Endothelial cell (in vitro differentiated cells): ENCODE results near the gene NELL1. TPM values are rescaled to one million over a fixed set of nuclear protein-coding genes. Genes with fewer than 3 reads are reported as not detected.

Source experiments
- DNase-seq: peaks from one replicate; pipeline ENCODE4 v3.0.0; 2021; ENCODE audit warnings: low spot score
- H3K27ac Mint-ChIP-seq: one replicate; pipeline ENCODE4 v1.8.0; 2021; ENCODE audit warnings: mixed read lengths, inconsistent platforms; ENCODE audit not compliant: unreplicated experiment
- H3K27me3 Mint-ChIP-seq: one replicate; pipeline ENCODE4 v1.8.0; 2021; ENCODE audit warnings: mild to moderate bottlenecking, moderate library complexity, mixed read lengths, inconsistent platforms; ENCODE audit not compliant: unreplicated experiment
- H3K36me3 Mint-ChIP-seq: one replicate; pipeline ENCODE4 v1.8.0; 2021; ENCODE audit warnings: mild to moderate bottlenecking, low read depth, mixed read lengths, inconsistent platforms; ENCODE audit not compliant: unreplicated experiment
- H3K4me1 Mint-ChIP-seq: one replicate; pipeline ENCODE4 v1.8.0; 2021; ENCODE audit warnings: mild to moderate bottlenecking, mixed read lengths, inconsistent platforms; ENCODE audit not compliant: unreplicated experiment
- H3K4me3 Mint-ChIP-seq: one replicate; pipeline ENCODE4 v1.8.0; 2021; ENCODE audit warnings: mild to moderate bottlenecking, mixed read lengths, inconsistent platforms; ENCODE audit not compliant: unreplicated experiment
- H3K9me3 Mint-ChIP-seq: one replicate; pipeline ENCODE4 v1.8.0; 2021; ENCODE audit warnings: mixed read lengths, inconsistent platforms; ENCODE audit not compliant: unreplicated experiment
- total RNA-seq: library from RNA; stranded (reverse); fragmentation: NEBNext Ultra II Directional; extraction: Animal tissue kit (Norgen Biotek cat#: 25700); gene quantifications from one replicate; pipeline ENCODE4 v1.2.1, GENCODE V29; 2021; ENCODE audit not compliant: unreplicated experiment
- TF ChIP-seq, protein P1 (sequence below): fragments of 200-600 bp; sonication (generic); IDR thresholded peaks from one replicate; pipeline ENCODE4 v1.5.0; 2021; ENCODE audit warnings: antibody characterized with exemption; ENCODE audit not compliant: unreplicated experiment

NELL1 gene
- total RNA-seq, 1 donor from 2014 or later: 0.26 TPM

DNA sequence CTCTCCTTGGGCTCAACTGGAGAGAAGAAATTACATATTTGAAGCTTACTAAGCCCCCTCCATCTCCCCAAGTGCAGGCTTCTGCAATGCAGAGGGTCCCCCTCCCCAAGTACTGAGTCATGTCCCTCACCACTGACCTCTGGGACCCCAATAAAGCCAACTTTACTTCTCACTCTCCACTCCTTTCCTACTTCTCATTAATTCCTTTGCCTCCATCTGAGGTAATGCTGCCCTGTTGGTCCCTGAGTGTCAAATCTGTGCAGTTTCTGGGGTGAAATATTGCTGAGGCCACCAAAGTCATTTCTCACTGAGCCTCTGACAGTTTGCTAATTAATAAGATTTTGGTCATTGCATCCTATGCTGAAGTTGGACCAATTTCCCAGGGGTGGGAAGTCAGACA is 101.6 kb downstream of the NELL1 start:
- H3K27me3 Mint-ChIP-seq: peaks cover 3% of the 10 kb centered on the region
- TF ChIP-seq, protein P1, sequence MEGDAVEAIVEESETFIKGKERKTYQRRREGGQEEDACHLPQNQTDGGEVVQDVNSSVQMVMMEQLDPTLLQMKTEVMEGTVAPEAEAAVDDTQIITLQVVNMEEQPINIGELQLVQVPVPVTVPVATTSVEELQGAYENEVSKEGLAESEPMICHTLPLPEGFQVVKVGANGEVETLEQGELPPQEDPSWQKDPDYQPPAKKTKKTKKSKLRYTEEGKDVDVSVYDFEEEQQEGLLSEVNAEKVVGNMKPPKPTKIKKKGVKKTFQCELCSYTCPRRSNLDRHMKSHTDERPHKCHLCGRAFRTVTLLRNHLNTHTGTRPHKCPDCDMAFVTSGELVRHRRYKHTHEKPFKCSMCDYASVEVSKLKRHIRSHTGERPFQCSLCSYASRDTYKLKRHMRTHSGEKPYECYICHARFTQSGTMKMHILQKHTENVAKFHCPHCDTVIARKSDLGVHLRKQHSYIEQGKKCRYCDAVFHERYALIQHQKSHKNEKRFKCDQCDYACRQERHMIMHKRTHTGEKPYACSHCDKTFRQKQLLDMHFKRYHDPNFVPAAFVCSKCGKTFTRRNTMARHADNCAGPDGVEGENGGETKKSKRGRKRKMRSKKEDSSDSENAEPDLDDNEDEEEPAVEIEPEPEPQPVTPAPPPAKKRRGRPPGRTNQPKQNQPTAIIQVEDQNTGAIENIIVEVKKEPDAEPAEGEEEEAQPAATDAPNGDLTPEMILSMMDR: no peak
- H3K27ac Mint-ChIP-seq: no peak overlapping the region
- peaks cover 13% of the 10 kb centered on the region for H3K4me1 Mint-ChIP-seq
- no peak for DNase-seq
- H3K9me3 Mint-ChIP-seq: no peaks in the 10 kb centered on the region
- no peaks in the 10 kb centered on the region for H3K36me3 Mint-ChIP-seq
- H3K4me3 Mint-ChIP-seq: no peak overlapping the region

DNA sequence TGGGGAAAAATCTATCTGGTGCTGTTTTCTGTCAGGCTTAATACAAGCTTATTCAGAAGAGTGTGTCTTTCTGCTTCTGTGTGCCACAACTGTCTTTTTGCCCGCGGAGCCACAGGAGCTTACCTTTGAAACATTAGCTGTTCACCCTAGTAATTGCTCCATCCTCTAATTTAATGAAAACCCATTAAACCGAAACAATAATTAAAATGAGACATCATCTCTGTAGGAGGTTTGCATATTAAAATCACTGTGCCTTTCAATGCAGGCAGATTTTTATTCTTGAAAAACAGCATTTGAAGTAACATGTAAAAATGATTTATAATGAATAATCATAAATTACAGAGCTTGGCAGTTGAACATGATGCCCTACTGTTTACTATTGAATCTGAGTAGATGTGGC is 102.3 kb downstream of the NELL1 start:
- no peak for DNase-seq
- H3K27me3 Mint-ChIP-seq: peaks cover 3% of the 10 kb centered on the region
- H3K9me3 Mint-ChIP-seq: no peaks in the 10 kb centered on the region
- H3K4me3 Mint-ChIP-seq: no peak overlapping the region
- TF ChIP-seq, protein P1: no peak
- H3K36me3 Mint-ChIP-seq: no peaks in the 10 kb centered on the region
- H3K27ac Mint-ChIP-seq: no peak overlapping the region
- H3K4me1 Mint-ChIP-seq: peaks cover 13% of the 10 kb centered on the region

DNA sequence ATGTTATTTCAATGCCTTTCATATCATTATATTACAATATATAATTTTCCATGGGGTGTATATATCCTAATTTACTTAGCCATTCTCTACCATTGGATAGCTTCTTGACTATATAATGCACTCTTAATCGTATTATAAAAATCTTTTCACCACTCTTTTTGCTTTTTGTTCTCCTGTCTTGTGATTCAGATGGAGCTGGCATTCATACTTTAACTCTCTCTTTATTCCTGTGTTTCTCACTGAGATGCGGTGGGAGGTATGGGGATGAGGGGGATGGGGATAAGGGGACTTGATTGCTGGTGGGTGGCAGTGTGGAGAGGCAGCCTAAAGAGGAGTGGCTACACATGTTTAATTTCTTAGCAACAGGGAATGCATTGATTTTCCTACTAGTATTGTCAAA is 105.9 kb downstream of the NELL1 start:
- H3K36me3 Mint-ChIP-seq: no peaks in the 10 kb centered on the region
- H3K9me3 Mint-ChIP-seq: no peaks in the 10 kb centered on the region
- peaks cover 3% of the 10 kb centered on the region for H3K4me1 Mint-ChIP-seq
- no peak overlapping the region for H3K4me3 Mint-ChIP-seq
- H3K27me3 Mint-ChIP-seq: peaks cover 3% of the 10 kb centered on the region
- TF ChIP-seq, protein P1: no peak
- H3K27ac Mint-ChIP-seq: no peak overlapping the region
- no peak for DNase-seq

DNA sequence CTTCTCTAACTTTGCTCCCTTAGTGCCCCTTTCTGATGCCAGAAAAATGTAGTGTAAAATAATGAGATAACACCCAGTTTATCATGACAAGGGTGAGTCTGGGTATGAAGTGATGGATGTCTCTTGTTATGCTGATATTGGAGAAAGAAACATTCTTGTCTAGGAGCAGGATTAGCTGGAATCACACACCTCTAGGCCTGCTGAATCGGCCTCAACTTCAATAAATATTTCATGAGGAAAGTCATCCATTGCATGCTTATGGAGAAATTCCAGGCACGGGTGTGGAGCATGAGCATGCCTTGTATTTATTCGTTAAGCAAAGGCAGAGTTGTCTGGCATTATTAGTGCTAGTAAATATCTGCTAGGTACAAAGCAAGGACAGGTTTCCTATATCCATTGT is 113.4 kb downstream of the NELL1 start:
- no peak for DNase-seq
- TF ChIP-seq, protein P1: no peak
- H3K27me3 Mint-ChIP-seq: no peaks in the 10 kb centered on the region
- no peaks in the 10 kb centered on the region for H3K4me1 Mint-ChIP-seq
- no peaks in the 10 kb centered on the region for H3K9me3 Mint-ChIP-seq
- H3K36me3 Mint-ChIP-seq: no peaks in the 10 kb centered on the region
- no peak overlapping the region for H3K27ac Mint-ChIP-seq
- H3K4me3 Mint-ChIP-seq: no peak overlapping the region

DNA sequence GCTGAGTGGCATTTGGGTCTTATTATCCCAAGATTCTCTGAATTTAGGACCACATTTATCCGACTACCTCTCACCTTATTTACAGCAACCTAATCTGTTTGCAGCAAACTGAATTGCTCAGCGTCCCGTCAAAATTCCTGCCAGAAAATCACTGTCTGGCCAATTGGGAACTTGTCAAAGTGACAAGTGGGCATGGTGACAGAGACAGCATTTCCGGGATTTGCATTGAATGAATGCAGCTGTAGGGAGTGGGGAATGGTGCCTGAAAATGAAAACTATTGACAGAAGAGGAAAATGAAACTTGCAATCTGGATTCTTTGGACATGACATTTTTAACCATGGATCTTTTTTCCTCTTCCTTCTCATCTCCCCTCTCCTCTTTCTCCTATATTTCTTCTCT is 113.8 kb downstream of the NELL1 start:
- Mint-ChIP-seq H3K36me3 (no peaks in the 10 kb centered on the region), H3K4me3 (no peak overlapping the region), H3K9me3 (no peaks in the 10 kb centered on the region), H3K27me3 (no peaks in the 10 kb centered on the region), H3K4me1 (no peaks in the 10 kb centered on the region), H3K27ac (no peak overlapping the region)
- no peak for DNase-seq
- TF ChIP-seq, protein P1: no peak
